Left ventricle myocardium inferior (tissue), 1 donor: ENCODE data around the gene CD2. TPM values are rescaled to one million over a fixed set of nuclear protein-coding genes. Genes with fewer than 3 reads are reported as not detected.
"Not testable (repeated sequence)": the region's sequence is repeated elsewhere in the genome, so short reads cannot be mapped to it uniquely, and the experiment has no call there.

ENCODE experiments used
- DNase-seq: peaks from one replicate; pipeline ENCODE4 v3.0.0-alpha.2; 2020
- H3K27ac ChIP-seq: fragments of 200-600 bp; replicated peaks from 2 replicates; pipeline ENCODE4 v1.8.0; 2021
- H3K27me3 ChIP-seq: fragments of 200-600 bp; 2 replicates; pipeline ENCODE4 v1.8.0; 2021; ENCODE audit warnings: low read depth
- H3K36me3 ChIP-seq: fragments of 200-600 bp; 2 replicates; pipeline ENCODE4 v1.8.0; 2021
- H3K4me1 ChIP-seq: fragments of 200-600 bp; 2 replicates; pipeline ENCODE4 v1.8.0; 2021
- H3K4me3 ChIP-seq: fragments of 200-600 bp; 2 replicates; pipeline ENCODE4 v1.8.0; 2021; ENCODE audit warnings: mild to moderate bottlenecking, moderate library complexity
- H3K9me3 ChIP-seq: fragments of 200-600 bp; replicated peaks from 2 replicates; pipeline ENCODE4 v1.8.0; 2021
- CTCF ChIP-seq: fragments of 200-600 bp; IDR thresholded peaks from 2 replicates; pipeline ENCODE4 v1.8.0; 2021; ENCODE audit warnings: antibody characterized with exemption, mild to moderate bottlenecking, borderline replicate concordance
- intact Hi-C: fragments of 100-400 bp; cut with micrococcal nuclease; formaldehyde crosslinking; loops from one replicate; pipeline ENCODE4 v1.11.0; 2022
- total RNA-seq: library from RNA; stranded (reverse); fragmentation: NEBNext Ultra II Directional; extraction: Animal tissue kit (Norgen Biotek cat#: 25700); gene quantifications from one replicate; pipeline ENCODE4 v1.2.1, GENCODE V29; 2021
- donor health status: DM: no; HTN: yes; CAD: no; lungs with severe emphysema.

The CD2 gene
- total RNA-seq, 1 donor from 2014 or later: 0.36 TPM

- H3K36me3 ChIP-seq: no peaks in the 10 kb centered on the region
- no peak for TF ChIP-seq CTCF
- H3K27ac ChIP-seq: no peak overlapping the region
- H3K9me3 ChIP-seq: peaks cover 46% of the 10 kb centered on the region
- no peaks in the 10 kb centered on the region for H3K27me3 ChIP-seq
- intact Hi-C loops: no loop called here
- H3K4me3 ChIP-seq: no peak overlapping the region
- no peak for DNase-seq
- H3K4me1 ChIP-seq: no peaks in the 10 kb centered on the region
These were observed 6.0 kb upstream of the CD2 start for GRCh38 chr1:116748272-116748671.

GRCh38 chr1:116751146-116751545, 3.1 kb upstream of the CD2 start:
- intact Hi-C loops: no loop called here
- no peak for DNase-seq
- H3K9me3 ChIP-seq: peaks cover 27% of the 10 kb centered on the region
- H3K27ac ChIP-seq: no peak overlapping the region
- no peaks in the 10 kb centered on the region for H3K36me3 ChIP-seq
- no peak for TF ChIP-seq CTCF
- no peaks in the 10 kb centered on the region for H3K27me3 ChIP-seq
- H3K4me1 ChIP-seq: no peaks in the 10 kb centered on the region
- no peak overlapping the region for H3K4me3 ChIP-seq

DNA sequence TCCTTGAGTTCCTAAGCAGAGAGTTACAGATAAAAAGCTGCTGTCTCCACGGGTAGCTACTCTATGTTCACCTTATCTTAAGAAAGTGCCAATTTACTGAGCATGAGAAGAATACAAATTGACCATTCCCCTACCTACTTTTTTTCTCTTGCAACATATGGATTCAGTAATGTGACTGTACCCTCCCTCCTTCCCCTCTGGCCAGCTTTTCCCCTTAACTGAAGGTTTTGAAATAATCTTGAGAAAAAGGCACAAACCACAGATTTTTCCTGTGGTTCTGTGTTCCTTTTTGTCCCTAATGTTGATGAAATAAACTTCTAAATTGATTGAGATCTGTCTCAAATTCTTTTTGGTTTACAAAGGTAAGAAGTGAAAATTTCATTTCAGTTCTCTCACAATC, 2.6 kb upstream of the CD2 start:
- no peak overlapping the region for H3K4me3 ChIP-seq
- no peak for TF ChIP-seq CTCF
- no peak overlapping the region for H3K27ac ChIP-seq
- H3K9me3 ChIP-seq: peaks cover 27% of the 10 kb centered on the region
- no peaks in the 10 kb centered on the region for H3K27me3 ChIP-seq
- H3K4me1 ChIP-seq: no peaks in the 10 kb centered on the region
- DNase-seq: no peak
- intact Hi-C loops: no loop called here
- H3K36me3 ChIP-seq: no peaks in the 10 kb centered on the region

GRCh38 chr1:116753312-116753711, 918 bp upstream of the CD2 start:
- intact Hi-C loops: no loop called here
- Histone ChIP-seq H3K9me3 (peaks cover 12% of the 10 kb centered on the region), H3K27me3 (no peaks in the 10 kb centered on the region), H3K4me1 (no peaks in the 10 kb centered on the region), H3K27ac (no peak overlapping the region), H3K36me3 (no peaks in the 10 kb centered on the region), H3K4me3 (no peak overlapping the region)
- DNase-seq: no peak
- TF ChIP-seq CTCF: no peak

DNA sequence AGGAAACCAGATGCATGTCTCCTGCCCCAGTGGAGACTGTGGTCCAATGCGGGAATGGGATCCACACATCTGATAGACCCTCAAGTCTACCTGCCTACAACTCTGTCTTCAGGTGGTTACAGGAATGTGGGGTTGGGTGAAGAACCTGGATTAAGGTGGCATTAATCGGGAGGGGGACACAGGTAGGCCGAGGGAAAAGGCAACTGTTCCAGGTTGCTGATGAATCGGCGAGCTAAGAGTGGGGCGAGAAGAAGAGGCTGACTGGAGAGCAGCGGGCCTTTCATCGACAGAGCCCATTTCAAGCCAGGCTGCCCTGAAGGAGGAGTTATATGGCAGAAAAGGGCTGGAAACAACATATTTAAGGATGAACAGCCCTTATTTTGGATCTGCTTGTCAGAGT, 836 bp downstream of the CD2 start:
- Histone ChIP-seq H3K4me3 (no peak overlapping the region), H3K27ac (no peak overlapping the region), H3K27me3 (no peaks in the 10 kb centered on the region), H3K9me3 (no peaks in the 10 kb centered on the region), H3K36me3 (no peaks in the 10 kb centered on the region), H3K4me1 (no peaks in the 10 kb centered on the region)
- no peak for DNase-seq
- intact Hi-C loops: no loop called here
- no peak for TF ChIP-seq CTCF

- Histone ChIP-seq H3K36me3 (no peaks in the 10 kb centered on the region), H3K27ac (no peak overlapping the region), H3K27me3 (no peaks in the 10 kb centered on the region), H3K4me1 (no peaks in the 10 kb centered on the region), H3K9me3 (no peaks in the 10 kb centered on the region), H3K4me3 (no peak overlapping the region)
- intact Hi-C loops: no loop called here
- no peak for TF ChIP-seq CTCF
- no peak for DNase-seq
These were observed 1.5 kb downstream of the CD2 start for GRCh38 chr1:116755681-116756080.

DNA sequence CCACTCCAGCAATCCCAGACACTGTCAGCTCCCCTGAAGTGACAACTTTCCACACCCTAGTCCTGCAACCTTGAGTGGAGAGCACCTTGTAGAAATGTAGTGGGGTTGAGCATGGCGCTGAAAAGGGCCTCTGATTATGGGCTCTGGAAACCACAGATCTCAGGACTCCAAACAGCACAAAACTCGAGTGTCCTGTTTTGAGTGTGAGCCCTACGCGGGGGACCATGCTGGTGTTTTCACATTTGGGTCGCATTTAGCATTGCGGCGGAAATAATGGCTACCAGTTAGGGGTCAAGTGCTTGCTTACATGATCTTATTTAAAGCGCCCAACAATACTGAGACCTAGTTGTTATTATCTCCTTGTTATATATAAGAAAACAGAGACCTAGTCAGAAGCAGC, 1.9 kb downstream of the CD2 start:
- H3K4me3 ChIP-seq, DNase-seq, H3K36me3 ChIP-seq, H3K9me3 ChIP-seq, H3K27me3 ChIP-seq, intact Hi-C loops, H3K4me1 ChIP-seq, H3K27ac ChIP-seq: not testable (repeated sequence)

- DNase-seq, H3K4me3 ChIP-seq, H3K27ac ChIP-seq, H3K9me3 ChIP-seq, H3K36me3 ChIP-seq, intact Hi-C loops, H3K27me3 ChIP-seq, H3K4me1 ChIP-seq: not testable (repeated sequence)
These were observed 4.2 kb downstream of the CD2 start for GRCh38 chr1:116758456-116758815.
